CD4-positive, alpha-beta memory T cell (primary cell): ENCODE measurements around the gene AGBL3. TPM values are rescaled to one million over a fixed set of nuclear protein-coding genes. Genes with fewer than 3 reads are reported as not detected.

ENCODE experiments used
- CTCF ChIA-PET: fragments of 350-600 bp; sonication (Branson Sonifier 250); formaldehyde crosslinking; loops from one replicate; lab custom pipeline; 2021; ENCODE audit warnings: inconsistent platforms; ENCODE audit not compliant: partially characterized antibody; lab: Charles Lee
- POLR2A ChIA-PET: fragments of 350-600 bp; sonication (Branson Sonifier 250); formaldehyde crosslinking; loops from one replicate; lab custom pipeline; 2021; ENCODE audit not compliant: partially characterized antibody; lab: Charles Lee
- DNase-seq, 5 donors: peaks; one replicate each; pipeline versions ENCODE4 v3.0.0 to v3.0.0-alpha.2; 2020 to 2022; ENCODE audit warnings: mixed read lengths in 1 of 5
- H3K27ac ChIP-seq: one replicate; pipeline ENCODE4 v1.7.0; 2013; ENCODE audit warnings: low read depth, low read length
- H3K27me3 ChIP-seq: 2 replicates; pipeline ENCODE4 v1.7.0; 2013; ENCODE audit warnings: mild to moderate bottlenecking, low read length, moderate library complexity; ENCODE audit not compliant: insufficient read depth
- H3K36me3 ChIP-seq: 2 replicates; pipeline ENCODE4 v1.7.0; 2013; ENCODE audit warnings: mild to moderate bottlenecking, low read length, moderate library complexity; ENCODE audit not compliant: insufficient read depth
- H3K4me1 ChIP-seq: 2 replicates; pipeline ENCODE4 v1.7.0; 2013; ENCODE audit warnings: mild to moderate bottlenecking, low read length, moderate library complexity; ENCODE audit not compliant: insufficient read depth
- H3K4me3 ChIP-seq, 2 donors: one replicate each; pipeline ENCODE4 v1.7.0; 2013; ENCODE audit warnings: low read length in 2 of 2, mild to moderate bottlenecking in 1 of 2
- H3K9me3 ChIP-seq, 2 donors: one replicate each; pipeline ENCODE4 v1.7.0; 2013; ENCODE audit warnings: low read length in 2 of 2, control low read depth in 1 of 2; ENCODE audit not compliant: control insufficient read depth in 1 of 2
- H3K27ac Mint-ChIP-seq, 7 donors: one replicate each; pipeline ENCODE4 v1.8.0; 2020 to 2021; ENCODE audit warnings: mixed read lengths in 7 of 7, mild to moderate bottlenecking in 6 of 7, inconsistent platforms in 3 of 7, moderate library complexity in 3 of 7
- H3K27me3 Mint-ChIP-seq, 2 donors: one replicate each; pipeline ENCODE4 v1.8.0; 2020 to 2021; ENCODE audit warnings: mixed read lengths in 2 of 2
- H3K36me3 Mint-ChIP-seq, 2 donors: one replicate each; pipeline ENCODE4 v1.8.0; 2020 to 2021; ENCODE audit warnings: mixed read lengths in 2 of 2, inconsistent platforms in 1 of 2, mild to moderate bottlenecking in 1 of 2
- H3K4me1 Mint-ChIP-seq, 4 donors: one replicate each; pipeline ENCODE4 v1.8.0; 2020 to 2021; ENCODE audit warnings: mixed read lengths in 4 of 4, mild to moderate bottlenecking in 1 of 4
- H3K4me3 Mint-ChIP-seq, 8 donors: one replicate each; pipeline ENCODE4 v1.8.0; 2020 to 2021; ENCODE audit warnings: mixed read lengths in 8 of 8, mild to moderate bottlenecking in 7 of 8, moderate library complexity in 6 of 8, inconsistent platforms in 3 of 8
- H3K9me3 Mint-ChIP-seq, 8 donors: one replicate each; pipeline ENCODE4 v1.8.0; 2020 to 2021; ENCODE audit warnings: mixed read lengths in 8 of 8, mild to moderate bottlenecking in 5 of 8, inconsistent platforms in 3 of 8, moderate library complexity in 1 of 8
- intact Hi-C: fragments of 100-400 bp; cut with micrococcal nuclease; formaldehyde crosslinking; loops from one replicate; pipeline ENCODE4 v1.15.1; 2023
- polyA plus RNA-seq, 2 donors: library from polyadenylated mRNA; unstranded; fragments of 300-500 nt; fragmentation: Illumina TruSeq; gene quantifications; one replicate each; pipeline ENCODE4 v1.2.3, GENCODE V29; 2021
- total RNA-seq, 2 experiments: library from RNA; stranded (reverse); gene quantifications; one replicate each; pipeline ENCODE4 v1.2.3, GENCODE V29; 2021

Gene AGBL3
- total and polyA plus RNA-seq, 4 experiments from 2014 or later, result 0.42 to 6.2 (median 3.2) TPM

DNA sequence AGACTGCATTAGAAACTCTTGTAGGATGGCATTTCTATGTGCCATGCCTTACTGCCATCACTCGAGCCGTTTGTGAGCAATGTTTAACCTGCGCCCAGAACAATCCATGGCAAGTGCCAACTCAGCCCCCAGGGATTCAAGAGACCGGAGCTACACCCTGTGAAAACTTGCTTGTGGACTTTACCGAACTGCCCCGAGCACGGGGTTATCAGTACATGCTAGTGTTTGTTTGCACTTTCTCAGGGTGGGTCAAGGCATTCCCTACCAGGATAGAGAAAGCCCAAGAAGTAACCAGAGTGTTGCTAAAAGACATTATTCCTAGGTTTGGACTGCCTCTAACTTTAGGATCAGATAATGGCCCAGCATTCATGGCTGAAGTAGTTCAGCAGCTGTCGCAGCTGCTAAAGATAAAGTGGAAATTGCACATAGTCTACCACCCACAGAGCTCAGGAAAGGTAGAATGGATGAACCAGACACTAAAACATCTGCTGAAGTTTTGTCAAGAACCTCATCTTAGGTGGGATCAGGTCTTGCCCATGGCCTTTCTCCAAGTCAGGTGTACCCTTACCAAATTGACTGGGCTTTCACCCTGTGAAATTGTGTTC, 193.1 kb downstream of the AGBL3 start:
- Histone ChIP-seq H3K27me3 (no peaks in the 10 kb centered on the region), H3K27ac (no peak overlapping the region), H3K36me3 (no peaks in the 10 kb centered on the region), H3K4me1 (no peaks in the 10 kb centered on the region), H3K4me3 (no peak overlapping the region), H3K9me3 (peaks cover 0 to 23% of the 10 kb centered on the region in 2 donors)
- Mint-ChIP-seq H3K4me1 (no peaks in the 10 kb centered on the region), H3K27me3 (no peaks in the 10 kb centered on the region), H3K9me3 (peaks cover 6 to 59% (median 45%) of the 10 kb centered on the region in 8 donors), H3K27ac (peak overlapping the region in 1 of 7 donors; percentile 24), H3K36me3 (peaks cover 43 to 49% of the 10 kb centered on the region in 2 donors), H3K4me3 (no peak overlapping the region)
- DNase-seq, result no peak
- ChIA-PET POLR2A (interaction anchor here (2.1 kb wide), 1 partner anchor 9 kb away, joined by 6 read pairs; the partner anchor contains the start of gene CYREN), CTCF (interaction anchor here (0.6 to 1.6 kb wide), 4 partner anchors 8 to 571 kb away, joined by 3 to 5 read pairs (median 4); partner anchors contain the start of gene AGBL3)
- intact Hi-C loops, result no loop called here

DNA sequence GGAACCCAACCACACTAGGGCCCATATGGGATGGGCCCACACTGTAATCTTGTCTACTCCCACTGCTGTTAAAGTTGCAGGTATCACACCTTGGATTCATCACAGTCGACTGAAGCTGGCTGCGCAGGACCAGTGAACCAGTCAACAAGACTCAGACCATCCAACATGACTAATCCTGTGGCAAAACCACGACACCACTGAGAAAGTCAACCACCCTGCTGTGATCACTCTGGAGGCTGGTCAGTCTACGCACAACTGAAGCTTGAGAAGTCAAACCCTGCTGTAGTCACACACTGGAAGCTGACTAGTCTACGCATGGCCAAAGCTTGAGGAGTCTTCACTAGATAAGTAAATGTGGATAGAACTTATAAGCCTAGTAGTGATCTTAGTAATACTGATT, 193.8 kb downstream of the AGBL3 start:
- no peak for DNase-seq
- Histone ChIP-seq H3K27me3 (no peaks in the 10 kb centered on the region), H3K36me3 (peaks cover 1% of the 10 kb centered on the region), H3K4me1 (no peaks in the 10 kb centered on the region), H3K4me3 (no peak overlapping the region), H3K27ac (no peak overlapping the region), H3K9me3 (peaks cover 0 to 23% of the 10 kb centered on the region in 2 donors)
- H3K27me3 Mint-ChIP-seq, result no peaks in the 10 kb centered on the region
- H3K4me1 Mint-ChIP-seq, result no peaks in the 10 kb centered on the region
- ChIA-PET POLR2A (interaction anchor here (2.1 kb wide), 1 partner anchor 10 kb away, joined by 6 read pairs; the partner anchor contains the start of gene CYREN), CTCF (interaction anchor here (1.1 to 1.6 kb wide), 4 partner anchors 9 to 572 kb away, joined by 3 read pairs; partner anchors contain the start of gene AGBL3)
- no peak overlapping the region for H3K4me3 Mint-ChIP-seq
- H3K9me3 Mint-ChIP-seq, result peaks cover 6 to 59% (median 45%) of the 10 kb centered on the region in 8 donors
- intact Hi-C loops, result no loop called here
- peaks cover 50 to 54% of the 10 kb centered on the region in 2 donors for H3K36me3 Mint-ChIP-seq
- peak overlapping the region in 1 of 7 donors; percentile 76 for H3K27ac Mint-ChIP-seq

DNA sequence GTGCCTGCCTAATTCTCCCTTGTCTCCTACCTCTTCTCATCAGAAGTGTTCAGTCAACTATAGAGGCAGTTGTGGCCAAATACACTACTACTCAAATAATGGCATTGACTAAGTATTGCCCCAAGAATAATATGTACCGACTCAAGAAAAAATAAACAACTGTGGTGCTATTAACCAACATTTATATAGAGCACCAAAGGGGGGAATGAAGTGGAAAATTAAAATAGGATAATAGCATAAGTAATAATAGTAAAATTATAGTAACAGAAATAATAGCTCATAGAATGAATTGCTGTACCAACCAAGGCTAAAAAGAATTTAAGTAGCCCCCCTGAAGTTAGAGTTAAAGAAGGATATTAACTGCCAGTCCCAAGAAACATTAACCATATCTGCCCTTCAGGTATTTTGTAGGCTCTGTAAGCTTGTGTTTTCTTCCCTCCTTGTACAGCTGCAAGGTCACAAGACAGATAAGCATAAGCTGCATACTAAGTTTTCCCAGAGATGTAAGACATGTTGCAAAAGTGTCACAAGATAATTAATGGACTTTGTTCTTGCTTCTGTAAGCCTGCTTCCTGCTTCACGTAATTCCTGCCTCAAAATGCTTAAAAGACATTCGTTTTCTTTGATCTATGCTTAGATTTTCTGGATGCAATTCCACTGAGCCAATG, 195.1 kb downstream of the AGBL3 start:
- intact Hi-C loops, result no loop called here
- no peak overlapping the region for H3K4me3 Mint-ChIP-seq
- POLR2A ChIA-PET, result interaction anchor here (2.2 kb wide), 1 partner anchor 195 kb away, joined by 5 read pairs; the partner anchor contains the start of gene AGBL3
- DNase-seq, result no peak
- no peaks in the 10 kb centered on the region for H3K4me1 ChIP-seq
- H3K9me3 ChIP-seq, result peaks cover 0 to 23% of the 10 kb centered on the region in 2 donors
- H3K4me1 Mint-ChIP-seq, result no peaks in the 10 kb centered on the region
- CTCF ChIA-PET, result interaction anchor here (1.1 to 1.3 kb wide), 2 partner anchors 8 to 195 kb away, joined by 3 read pairs; partner anchors contain the start of gene AGBL3
- H3K4me3 ChIP-seq, result no peak overlapping the region
- H3K27me3 Mint-ChIP-seq, result no peaks in the 10 kb centered on the region
- H3K36me3 ChIP-seq, result peaks cover 12% of the 10 kb centered on the region
- H3K9me3 Mint-ChIP-seq, result peaks cover 6 to 58% (median 45%) of the 10 kb centered on the region in 8 donors
- H3K36me3 Mint-ChIP-seq, result peaks cover 60 to 66% of the 10 kb centered on the region in 2 donors
- H3K27ac Mint-ChIP-seq, result no peak overlapping the region
- H3K27ac ChIP-seq, result no peak overlapping the region
- H3K27me3 ChIP-seq, result no peaks in the 10 kb centered on the region

DNA sequence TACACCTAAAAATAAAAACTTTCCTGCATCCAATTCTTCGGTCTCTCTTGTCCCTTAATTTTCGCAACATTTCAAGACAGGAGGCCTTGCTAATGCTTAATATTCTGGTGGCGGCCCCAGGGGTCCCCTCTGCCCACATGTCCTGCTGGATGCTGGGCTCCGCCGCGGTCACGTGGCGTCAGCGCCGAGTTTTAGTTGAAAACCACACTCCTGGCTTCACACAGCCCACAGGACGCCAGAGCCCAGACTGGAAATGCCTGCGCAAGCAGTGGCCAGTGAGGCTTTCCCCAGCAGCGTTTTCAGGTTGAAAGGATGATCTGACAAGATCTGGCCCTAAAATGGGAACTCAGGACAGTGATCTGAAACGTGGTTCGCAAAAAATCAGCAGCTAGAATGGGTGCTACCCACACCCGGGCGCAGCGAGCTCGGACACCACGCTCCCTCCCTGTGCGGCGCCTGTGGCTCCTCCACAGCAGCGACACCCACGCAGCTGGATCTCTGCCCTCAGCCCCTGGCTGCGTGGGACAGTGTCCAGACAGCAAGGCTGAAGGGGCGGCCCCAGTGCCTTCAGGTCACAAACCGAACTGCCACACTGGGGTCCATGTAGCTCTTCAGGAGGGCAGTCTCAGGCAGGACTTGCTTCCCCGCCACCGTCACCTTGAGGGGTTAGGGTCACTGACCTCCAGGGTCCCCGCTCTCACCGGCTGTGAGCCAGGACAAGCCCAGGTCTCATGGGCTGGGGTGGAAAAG, 195.8 kb downstream of the AGBL3 start:
- peaks cover 0 to 23% of the 10 kb centered on the region in 2 donors for H3K9me3 ChIP-seq
- ChIA-PET CTCF (no interaction called here), POLR2A (interaction anchor here (2.2 kb wide), 1 partner anchor 196 kb away, joined by 5 read pairs; the partner anchor contains the start of gene AGBL3)
- no peaks in the 10 kb centered on the region for H3K27me3 Mint-ChIP-seq
- H3K27ac Mint-ChIP-seq, result no peak overlapping the region
- no peaks in the 10 kb centered on the region for H3K27me3 ChIP-seq
- H3K36me3 Mint-ChIP-seq, result peaks cover 67 to 70% of the 10 kb centered on the region in 2 donors
- no peak overlapping the region for H3K4me3 Mint-ChIP-seq
- peaks cover 6 to 55% (median 45%) of the 10 kb centered on the region in 8 donors for H3K9me3 Mint-ChIP-seq
- H3K27ac ChIP-seq, result no peak overlapping the region
- H3K4me1 ChIP-seq, result no peaks in the 10 kb centered on the region
- no peak for DNase-seq
- no peaks in the 10 kb centered on the region for H3K4me1 Mint-ChIP-seq
- H3K4me3 ChIP-seq, result no peak overlapping the region
- peaks cover 17% of the 10 kb centered on the region for H3K36me3 ChIP-seq
- intact Hi-C loops, result no loop called here

DNA sequence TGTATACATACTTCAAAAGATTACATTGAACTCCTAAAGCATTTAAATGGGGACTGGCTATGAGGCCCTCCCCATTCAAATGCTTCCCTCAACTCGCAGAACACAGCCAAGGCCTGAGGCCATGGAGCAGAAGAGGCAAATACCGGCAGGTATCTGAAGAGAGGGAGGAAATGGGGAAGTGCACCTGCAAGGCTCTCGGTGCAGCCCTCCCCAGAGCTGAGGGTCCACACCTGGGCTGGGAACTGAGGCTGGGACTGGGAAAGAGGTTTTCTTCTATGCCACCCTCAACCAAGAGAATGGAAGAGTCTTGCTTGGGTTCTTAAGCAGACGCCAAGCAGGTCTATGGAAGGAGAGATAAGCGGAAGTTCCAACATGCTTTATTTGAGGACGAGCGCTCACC, 197.2 kb downstream of the AGBL3 start:
- H3K36me3 ChIP-seq, result peaks cover 22% of the 10 kb centered on the region
- no peak overlapping the region for H3K27ac ChIP-seq
- intact Hi-C loops, result no loop called here
- H3K4me3 ChIP-seq, result no peak overlapping the region
- POLR2A ChIA-PET, result no interaction called here
- H3K4me1 ChIP-seq, result no peaks in the 10 kb centered on the region
- H3K4me1 Mint-ChIP-seq, result no peaks in the 10 kb centered on the region
- no peak for DNase-seq
- peaks cover 0 to 23% of the 10 kb centered on the region in 2 donors for H3K9me3 ChIP-seq
- H3K27me3 ChIP-seq, result no peaks in the 10 kb centered on the region
- no peak overlapping the region for H3K27ac Mint-ChIP-seq
- H3K36me3 Mint-ChIP-seq, result peaks cover 80 to 82% of the 10 kb centered on the region in 2 donors
- no peak overlapping the region for H3K4me3 Mint-ChIP-seq
- CTCF ChIA-PET, result no interaction called here
- H3K27me3 Mint-ChIP-seq, result no peaks in the 10 kb centered on the region
- peaks cover 6 to 52% (median 45%) of the 10 kb centered on the region in 8 donors for H3K9me3 Mint-ChIP-seq

DNA sequence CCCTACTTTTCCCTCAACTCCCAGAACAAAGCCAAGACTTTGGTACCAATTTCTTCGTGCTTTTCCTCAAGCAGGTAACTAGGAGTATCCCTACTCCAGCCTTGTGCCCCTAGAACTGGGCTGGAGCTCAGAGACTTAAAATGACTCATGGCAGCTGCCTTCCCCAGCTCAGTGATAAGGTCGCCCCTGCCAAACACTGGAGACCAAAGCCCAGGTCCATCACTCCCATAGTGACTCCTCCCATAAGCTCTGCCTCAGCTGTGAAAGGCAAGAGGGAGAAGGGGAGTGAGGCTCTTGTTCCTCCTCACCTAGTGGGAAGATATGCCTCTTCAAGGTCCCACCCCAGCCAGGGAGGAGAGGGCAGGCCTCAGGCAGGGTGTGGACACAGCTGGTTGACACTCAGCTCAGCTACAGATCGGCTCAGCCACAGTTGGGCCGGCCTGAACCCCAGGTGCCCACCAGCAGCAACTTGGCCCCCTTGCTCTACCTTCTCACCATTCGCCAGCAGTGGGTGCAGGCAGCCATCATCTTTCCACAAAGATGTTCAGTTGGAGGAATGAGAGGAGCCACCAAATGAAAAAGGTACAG, 198.0 kb downstream of the AGBL3 start:
- H3K4me3 ChIP-seq, result no peak overlapping the region
- H3K36me3 ChIP-seq, result peaks cover 31% of the 10 kb centered on the region
- POLR2A ChIA-PET, result no interaction called here
- no peaks in the 10 kb centered on the region for H3K4me1 Mint-ChIP-seq
- H3K27ac Mint-ChIP-seq, result no peak overlapping the region
- no peaks in the 10 kb centered on the region for H3K27me3 Mint-ChIP-seq
- H3K9me3 ChIP-seq, result peaks cover 0 to 23% of the 10 kb centered on the region in 2 donors
- CTCF ChIA-PET, result no interaction called here
- peaks cover 80% of the 10 kb centered on the region in 2 donors for H3K36me3 Mint-ChIP-seq
- H3K4me3 Mint-ChIP-seq, result no peak overlapping the region
- no peaks in the 10 kb centered on the region for H3K27me3 ChIP-seq
- H3K9me3 Mint-ChIP-seq, result peaks cover 6 to 43% (median 37%) of the 10 kb centered on the region in 8 donors
- no peak overlapping the region for H3K27ac ChIP-seq
- intact Hi-C loops, result no loop called here
- no peaks in the 10 kb centered on the region for H3K4me1 ChIP-seq
- no peak for DNase-seq
